T follicular helper cell (primary cell): Measurements from ENCODE around the gene PACRG.

Source experiments
- DNase-seq: peaks from one replicate; pipeline ENCODE4 v3.0.0-alpha.2; 2020; ENCODE audit warnings: low read depth

PACRG gene

GRCh38 chr6:163200694-163201093 lies 472.9 kb downstream of the PACRG start:
- DNase-seq = no peak

GRCh38 chr6:163201855-163202254 lies 474.1 kb downstream of the PACRG start:
- no peak for DNase-seq

- no peak for DNase-seq
Measured at GRCh38 chr6:163206196-163206595, 478.4 kb downstream of the PACRG start.

- DNase-seq = no peak
Measured at GRCh38 chr6:163207431-163208383, 479.9 kb downstream of the PACRG start.

GRCh38 chr6:163209005-163209404 lies 481.2 kb downstream of the PACRG start:
- no peak for DNase-seq

GRCh38 chr6:163212123-163212522 lies 484.3 kb downstream of the PACRG start:
- DNase-seq = no peak

GRCh38 chr6:163214259-163214658 lies 486.5 kb downstream of the PACRG start:
- DNase-seq = no peak

- DNase-seq = no peak
Measured at GRCh38 chr6:163218361-163218894, 490.7 kb downstream of the PACRG start.

- no peak for DNase-seq
Measured at GRCh38 chr6:163226181-163226835, 498.5 kb downstream of the PACRG start.

- no peak for DNase-seq
Measured at GRCh38 chr6:163226836-163227485, 499.2 kb downstream of the PACRG start.

- DNase-seq = no peak
Measured at GRCh38 chr6:163228041-163228440, 500.3 kb downstream of the PACRG start.

- DNase-seq = no peak
Measured at GRCh38 chr6:163229050-163229449, 501.3 kb downstream of the PACRG start.

- no peak for DNase-seq
Measured at GRCh38 chr6:163230901-163231300, 503.1 kb downstream of the PACRG start.

- no peak for DNase-seq
Measured at GRCh38 chr6:163231356-163232014, 503.7 kb downstream of the PACRG start.

- no peak for DNase-seq
Measured at GRCh38 chr6:163232015-163232523, 504.3 kb downstream of the PACRG start.

GRCh38 chr6:163232649-163233048 lies 504.9 kb downstream of the PACRG start:
- no peak for DNase-seq

- DNase-seq = no peak
Measured at GRCh38 chr6:163237110-163237509, 509.3 kb downstream of the PACRG start.

GRCh38 chr6:163239572-163240340 lies 512.0 kb downstream of the PACRG start:
- no peak for DNase-seq

- no peak for DNase-seq
Measured at GRCh38 chr6:163240556-163240955, 512.8 kb downstream of the PACRG start.

- DNase-seq = no peak
Measured at GRCh38 chr6:163241683-163242082, 513.9 kb downstream of the PACRG start.

- no peak for DNase-seq
Measured at GRCh38 chr6:163243083-163243482, 515.3 kb downstream of the PACRG start.
